Fibroblast of gingiva (primary cell): ENCODE measurements around the gene HOXC6.

ENCODE experiments used
- DNase-seq: peaks from one replicate; pipeline ENCODE4 v3.0.0-alpha.2; 2011; ENCODE audit warnings: low read depth

Gene HOXC6

DNA sequence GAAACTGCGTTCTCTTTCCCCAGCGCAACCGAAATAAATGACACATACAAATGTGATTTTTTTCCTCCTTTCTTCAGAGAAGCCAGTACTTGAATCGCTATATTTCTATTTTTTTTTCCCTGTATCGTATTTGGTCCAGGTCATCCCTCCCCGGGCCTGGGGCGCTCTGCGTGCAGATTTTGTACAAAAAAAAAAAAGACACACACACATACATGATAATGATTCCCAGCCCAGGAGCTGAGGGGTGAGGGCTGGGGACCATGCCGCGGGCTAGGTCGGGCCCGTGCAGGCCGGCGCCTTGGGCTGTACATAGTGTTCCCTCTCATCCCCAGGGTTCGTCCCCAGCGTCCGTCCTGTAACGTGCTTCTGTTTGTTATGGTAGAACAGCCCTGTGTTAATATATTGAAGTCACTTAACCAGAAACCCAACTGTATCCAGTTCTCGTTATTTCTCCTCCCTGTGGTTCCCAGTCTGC, 25.3 kb upstream of the HOXC6 start:
- no peak for DNase-seq

DNA sequence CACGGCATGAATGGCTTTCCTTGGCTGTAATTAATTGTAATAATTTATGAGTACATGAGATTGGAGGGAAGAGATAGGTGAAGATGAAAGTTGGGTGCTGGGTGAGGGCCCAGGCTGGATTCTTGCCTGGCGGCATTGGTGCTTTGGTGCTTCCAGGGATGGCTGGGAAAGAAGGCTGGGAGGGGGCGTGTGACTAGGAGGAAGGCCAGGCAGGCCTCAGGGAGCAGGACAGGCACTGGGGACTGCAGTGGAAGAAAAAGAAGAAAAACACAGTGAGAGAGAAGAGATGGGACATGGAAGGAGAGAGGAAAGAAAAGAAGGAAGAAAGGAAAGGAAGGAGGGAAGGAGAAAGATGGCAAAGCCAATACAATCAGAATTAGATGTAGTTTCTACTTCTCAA, 24.6 kb upstream of the HOXC6 start:
- no peak for DNase-seq

- no peak for DNase-seq
Measured at GRCh38 chr12:54004063-54004840, 24.0 kb upstream of the HOXC6 start.

GRCh38 chr12:54004841-54005530, 23.3 kb upstream of the HOXC6 start:
- no peak for DNase-seq

DNA sequence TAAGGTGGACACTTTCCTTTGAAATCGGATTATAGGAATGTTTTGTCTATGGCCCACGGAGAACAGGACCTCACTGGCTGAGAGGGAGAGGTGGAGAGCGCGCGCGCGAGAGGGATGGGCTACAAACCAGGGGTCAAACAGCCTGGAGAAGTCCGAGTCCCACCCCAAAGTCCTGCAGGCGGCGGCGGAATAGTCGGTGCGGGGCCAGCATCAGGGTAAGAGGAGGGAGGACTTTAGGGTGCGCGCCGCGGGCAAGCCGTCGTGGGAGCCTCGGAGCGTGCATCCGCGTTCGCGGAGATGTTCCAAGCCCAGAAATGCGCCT, 22.7 kb upstream of the HOXC6 start:
- DNase-seq, result no peak

GRCh38 chr12:54005853-54006558, 22.2 kb upstream of the HOXC6 start:
- DNase-seq, result peak; percentile 55

DNA sequence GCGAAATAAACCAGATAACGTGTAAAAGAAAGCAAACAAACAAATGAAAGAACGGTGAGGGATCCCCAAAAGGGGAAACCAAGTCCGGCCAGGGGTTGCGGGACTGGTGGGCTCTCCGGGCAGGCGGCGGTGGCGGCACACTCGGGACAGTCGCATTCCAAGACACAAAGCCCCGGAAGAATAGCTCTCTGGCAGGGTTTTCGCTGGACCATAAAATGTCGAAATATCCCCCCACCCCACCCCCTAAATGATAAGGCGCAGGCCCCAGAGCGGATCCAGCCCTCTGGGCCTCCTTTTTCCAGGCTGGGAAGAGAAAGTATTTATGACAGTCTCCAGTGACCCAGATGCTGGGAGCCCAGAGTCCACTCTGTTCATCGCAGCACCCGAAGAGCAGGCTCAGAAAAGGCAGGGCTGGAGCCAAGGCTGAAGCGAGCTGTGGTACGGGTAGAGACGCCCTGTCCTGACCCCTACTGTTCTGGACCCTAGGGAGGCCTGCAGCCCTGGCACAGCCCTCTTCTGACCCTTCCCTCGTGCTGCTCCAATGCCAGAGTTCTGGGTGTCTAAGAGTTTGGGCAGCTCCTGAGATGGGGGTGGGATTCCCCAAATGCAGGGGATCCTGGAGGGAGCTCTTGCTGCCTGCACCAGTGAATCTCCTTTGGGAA, 21.6 kb upstream of the HOXC6 start:
- DNase-seq, result no peak

DNA sequence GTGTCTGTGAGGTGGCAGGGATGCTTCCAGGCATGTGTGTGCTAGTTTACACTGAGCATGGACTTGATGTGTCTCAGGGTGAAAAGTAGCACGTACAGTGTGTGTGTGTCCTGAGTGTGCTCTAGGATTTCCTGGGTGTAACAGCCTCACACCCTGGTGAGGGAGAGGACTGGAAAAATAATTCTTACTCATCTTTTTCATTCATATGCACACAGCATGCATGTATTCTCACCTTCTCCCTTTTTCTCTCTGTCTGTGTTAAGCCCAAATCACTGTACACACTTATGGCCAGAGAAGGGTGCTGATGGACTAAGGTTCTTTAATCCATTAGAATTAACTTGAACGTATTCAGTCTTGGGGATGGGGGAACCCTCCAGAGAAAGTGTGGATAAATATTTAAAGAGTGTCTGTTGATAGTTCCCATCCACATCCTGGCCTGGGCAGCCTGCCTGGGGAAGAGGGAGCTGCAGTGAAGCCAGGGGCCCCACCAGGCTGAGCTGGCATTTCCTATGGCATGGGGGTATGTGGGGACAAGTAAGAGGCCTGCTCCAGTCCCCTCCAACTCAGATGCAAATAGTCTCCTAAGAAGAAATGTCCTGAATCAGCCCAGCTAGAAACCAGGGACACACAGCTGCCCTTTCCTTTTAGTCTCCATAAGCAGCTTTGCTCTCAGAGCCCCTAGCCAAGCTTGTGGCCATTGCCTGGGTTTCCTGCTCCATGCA, 20.5 kb upstream of the HOXC6 start:
- DNase-seq, result no peak

- no peak for DNase-seq
Measured at GRCh38 chr12:54008260-54008552, 20.0 kb upstream of the HOXC6 start.

GRCh38 chr12:54009171-54010052, 18.8 kb upstream of the HOXC6 start:
- DNase-seq, result no peak

GRCh38 chr12:54010053-54010971, 17.9 kb upstream of the HOXC6 start:
- DNase-seq, result no peak

DNA sequence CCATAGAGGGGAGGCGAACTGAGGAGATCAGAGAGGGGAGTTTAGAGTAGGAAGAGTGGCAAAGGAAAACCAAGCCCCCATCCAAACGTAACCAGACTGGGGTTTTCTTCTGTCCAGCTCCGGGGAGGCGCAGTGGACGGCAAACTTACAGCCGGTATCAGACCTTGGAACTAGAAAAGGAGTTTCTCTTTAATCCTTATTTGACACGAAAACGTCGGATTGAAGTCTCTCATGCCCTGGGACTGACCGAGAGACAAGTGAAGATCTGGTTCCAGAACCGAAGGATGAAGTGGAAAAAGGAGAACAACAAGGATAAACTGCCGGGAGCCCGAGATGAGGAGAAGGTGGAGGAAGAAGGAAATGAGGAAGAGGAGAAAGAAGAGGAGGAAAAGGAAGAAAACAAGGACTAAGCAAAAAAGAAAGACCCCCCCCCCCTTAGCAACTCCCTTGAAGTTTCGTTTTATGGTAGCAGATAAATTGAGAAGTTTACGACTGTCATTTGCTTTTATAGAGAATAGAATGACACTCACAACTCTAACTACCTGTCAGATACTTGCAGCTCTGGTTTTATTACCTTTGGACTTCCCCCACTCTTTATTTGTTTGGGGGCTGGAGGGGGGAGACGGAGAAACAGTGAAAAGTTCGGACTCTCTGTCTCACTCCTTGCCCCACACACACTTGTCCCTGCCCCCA, 17.1 kb upstream of the HOXC6 start:
- DNase-seq, result no peak

DNA sequence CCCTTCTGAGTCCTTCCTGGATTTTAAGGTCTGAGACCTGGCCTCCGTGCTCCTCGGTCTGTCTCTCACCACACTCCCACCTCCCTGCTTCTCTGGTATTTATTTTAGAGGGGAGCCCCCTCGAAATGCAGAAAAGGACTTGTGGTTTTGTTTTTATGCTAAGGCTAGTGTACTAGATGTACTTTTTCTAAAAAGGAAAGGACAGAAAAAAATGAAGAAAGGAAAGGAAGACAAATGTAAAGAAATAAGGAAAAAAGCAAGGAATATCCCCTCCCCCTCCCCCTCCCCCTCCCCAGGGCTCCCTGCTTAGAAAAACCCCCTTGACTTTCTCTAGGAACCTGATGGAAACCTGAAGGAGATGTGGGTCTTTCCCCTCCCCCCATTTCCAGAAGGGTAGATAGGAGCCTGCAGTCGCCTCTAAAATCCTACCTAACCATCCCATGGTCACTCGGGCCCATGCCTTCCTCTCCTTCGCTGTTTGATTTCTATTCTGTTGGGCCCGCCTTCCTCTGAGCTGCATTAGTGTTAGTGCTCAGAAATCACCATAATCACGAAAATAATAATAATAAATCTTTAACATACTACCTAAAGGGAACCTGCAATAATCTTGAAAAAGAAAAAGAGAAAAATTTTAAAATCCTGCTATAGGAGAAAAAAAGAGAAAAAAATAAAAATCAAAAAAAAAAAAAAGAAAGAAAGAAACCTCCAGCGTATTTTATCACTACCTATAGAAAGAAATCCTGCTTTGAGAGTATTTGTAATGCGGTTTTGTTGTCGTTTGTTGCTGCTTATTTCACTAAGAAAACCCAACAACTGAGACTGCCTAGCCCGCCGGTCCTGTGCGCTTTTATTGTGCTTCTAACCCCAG, 16.3 kb upstream of the HOXC6 start:
- no peak for DNase-seq

- no peak for DNase-seq
Measured at GRCh38 chr12:54012631-54013409, 15.4 kb upstream of the HOXC6 start.

- DNase-seq, result no peak
Measured at GRCh38 chr12:54014377-54015017, 13.7 kb upstream of the HOXC6 start.

DNA sequence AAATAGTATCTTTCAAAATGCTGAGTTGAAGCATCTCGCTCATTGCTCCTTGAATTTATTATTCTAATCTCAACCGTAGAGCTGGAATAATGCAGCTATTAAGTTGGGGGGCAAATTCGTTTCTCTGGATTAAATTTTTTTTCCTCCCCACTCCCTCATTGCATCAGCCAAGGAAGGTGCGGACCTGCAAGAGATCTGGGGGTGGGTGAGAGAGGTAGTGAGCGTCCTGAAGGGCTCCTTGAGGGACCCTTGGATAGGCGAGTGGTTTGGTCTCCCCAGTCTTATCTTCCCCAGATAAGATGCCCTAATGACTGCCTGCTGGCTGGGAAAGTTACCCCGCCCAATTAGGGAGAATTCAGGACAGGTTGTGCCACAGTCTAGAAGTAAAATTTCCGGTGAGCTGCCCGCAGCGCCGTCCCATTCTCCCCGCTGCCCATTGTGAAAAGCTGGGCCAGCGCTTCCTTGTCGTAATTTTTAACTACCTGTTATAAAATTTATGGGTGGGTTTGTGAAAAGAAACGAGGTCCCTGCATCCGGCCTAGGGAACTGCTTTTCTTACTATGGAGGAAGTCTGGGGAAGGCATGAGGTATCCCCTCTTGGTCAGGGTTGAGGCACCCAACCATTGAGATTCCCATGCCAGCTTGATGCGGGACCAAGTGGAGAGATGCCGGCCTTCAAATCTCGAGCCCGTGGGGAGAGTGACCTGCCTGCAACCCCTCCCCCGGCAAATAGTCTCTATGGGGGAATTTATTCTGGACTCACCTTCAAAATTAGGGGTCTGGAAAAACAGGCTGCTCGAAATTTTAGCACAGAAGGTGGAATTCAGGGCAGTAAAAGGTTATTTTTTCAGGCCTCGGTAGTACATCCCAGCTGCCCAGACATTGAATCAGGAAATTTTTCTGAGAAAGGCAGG, 13.0 kb upstream of the HOXC6 start:
- DNase-seq, result no peak
